Fibroblast of the aortic adventitia (primary cell): Measurements from ENCODE around the gene CCDC141. TPM values are rescaled to one million over a fixed set of nuclear protein-coding genes. Genes with fewer than 3 reads are reported as not detected.

Experiments used
- DNase-seq: peaks from one replicate; pipeline ENCODE4 v3.0.0-alpha.2; 2010; ENCODE audit warnings: low read depth
- H3K4me3 ChIP-seq: 2 replicates; pipeline ENCODE4 v1.5.1; 2011; ENCODE audit warnings: low read depth, mild to moderate bottlenecking, control low read depth, low read length, moderate library complexity
- CTCF ChIP-seq: IDR thresholded peaks from 2 replicates; pipeline ENCODE4 v1.5.1; 2011; ENCODE audit warnings: mild to moderate bottlenecking, low read length, control low read depth, inconsistent platforms; ENCODE audit not compliant: insufficient read depth
- total RNA-seq: library from RNA; depleted of rRNA; stranded (reverse); fragments of >200 nt; gene quantifications from 2 replicates; pipeline ENCODE4 v1.2.3, GENCODE V29; 2012; ENCODE audit warnings: low replicate concordance

Gene CCDC141
- total RNA-seq, 1 donor = 2.7 TPM

GRCh38 chr2:179044500-179044899, 5.4 kb downstream of the CCDC141 start:
- no peak overlapping the region for H3K4me3 ChIP-seq
- DNase-seq = no peak

GRCh38 chr2:179037807-179038206, 12.1 kb downstream of the CCDC141 start:
- DNase-seq = no peak
- TF ChIP-seq CTCF = no peak
- no peak overlapping the region for H3K4me3 ChIP-seq

More at GRCh38 chr2:179044500-179044899, 5.4 kb downstream of the CCDC141 start:
- no peak for TF ChIP-seq CTCF

- TF ChIP-seq CTCF = no peak
- peak; percentile 13 for DNase-seq
These were observed 13.5 kb downstream of the CCDC141 start for GRCh38 chr2:179036353-179036905.

GRCh38 chr2:179031731-179032408, 18.1 kb downstream of the CCDC141 start:
- peak overlapping the region; percentile 40 for H3K4me3 ChIP-seq
- no peak for TF ChIP-seq CTCF
- DNase-seq = peak; percentile 27

More at GRCh38 chr2:179036353-179036905, 13.5 kb downstream of the CCDC141 start:
- no peak overlapping the region for H3K4me3 ChIP-seq

GRCh38 chr2:179024445-179024844, 25.5 kb downstream of the CCDC141 start:
- no peak for DNase-seq
- TF ChIP-seq CTCF = no peak

GRCh38 chr2:179022685-179023084, 27.3 kb downstream of the CCDC141 start:
- no peak overlapping the region for H3K4me3 ChIP-seq
- DNase-seq = no peak
- no peak for TF ChIP-seq CTCF

More at GRCh38 chr2:179024445-179024844, 25.5 kb downstream of the CCDC141 start:
- no peak overlapping the region for H3K4me3 ChIP-seq

- no peak overlapping the region for H3K4me3 ChIP-seq
- no peak for TF ChIP-seq CTCF
- no peak for DNase-seq
These were observed 28.7 kb downstream of the CCDC141 start for GRCh38 chr2:179021258-179021657.
